HG03442 (cell line): ENCODE measurements around the gene RAB36.

ENCODE experiments used
- ATAC-seq: cut with Tn5 transposase; IDR thresholded peaks from one replicate; pipeline ENCODE4 v1.9.1; 2021; ENCODE audit warnings: mild to moderate bottlenecking, moderate library complexity; ENCODE audit not compliant: unreplicated experiment

The RAB36 gene

GRCh38 chr22:23108249-23109078, 36.8 kb upstream of the RAB36 start:
- no peak for ATAC-seq

GRCh38 chr22:23109079-23109347, 36.3 kb upstream of the RAB36 start:
- no peak for ATAC-seq

DNA sequence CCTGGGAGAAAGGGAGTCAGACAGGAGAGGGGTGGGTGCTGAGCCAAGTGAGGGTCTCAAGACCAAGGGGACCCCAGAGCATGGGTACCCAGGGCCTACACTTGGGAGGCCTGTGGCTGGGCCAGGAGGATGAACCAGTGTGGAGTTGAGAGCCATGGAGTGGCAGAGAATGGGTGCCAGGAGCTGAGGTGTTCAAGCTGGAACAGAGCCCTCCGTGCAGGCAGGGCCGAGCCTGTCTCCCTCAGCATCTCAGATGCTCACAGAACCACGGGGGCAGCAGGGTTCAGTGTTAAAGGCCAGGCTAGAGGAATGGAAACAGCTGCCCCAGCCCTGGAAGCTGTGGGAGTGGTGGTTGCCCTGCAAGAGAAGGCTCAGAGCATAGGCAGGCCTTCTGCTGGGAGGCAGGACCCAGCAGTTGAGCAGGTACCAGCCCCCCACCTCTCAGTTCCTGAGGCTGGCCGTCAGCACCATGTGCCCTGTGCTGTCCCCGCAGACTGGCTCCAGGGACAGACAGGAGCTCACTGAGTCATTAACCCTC, 35.8 kb upstream of the RAB36 start:
- no peak for ATAC-seq

- ATAC-seq, result no peak
Observed at GRCh38 chr22:23110190-23110921, 34.9 kb upstream of the RAB36 start.

GRCh38 chr22:23110922-23111527, 34.3 kb upstream of the RAB36 start:
- no peak for ATAC-seq

DNA sequence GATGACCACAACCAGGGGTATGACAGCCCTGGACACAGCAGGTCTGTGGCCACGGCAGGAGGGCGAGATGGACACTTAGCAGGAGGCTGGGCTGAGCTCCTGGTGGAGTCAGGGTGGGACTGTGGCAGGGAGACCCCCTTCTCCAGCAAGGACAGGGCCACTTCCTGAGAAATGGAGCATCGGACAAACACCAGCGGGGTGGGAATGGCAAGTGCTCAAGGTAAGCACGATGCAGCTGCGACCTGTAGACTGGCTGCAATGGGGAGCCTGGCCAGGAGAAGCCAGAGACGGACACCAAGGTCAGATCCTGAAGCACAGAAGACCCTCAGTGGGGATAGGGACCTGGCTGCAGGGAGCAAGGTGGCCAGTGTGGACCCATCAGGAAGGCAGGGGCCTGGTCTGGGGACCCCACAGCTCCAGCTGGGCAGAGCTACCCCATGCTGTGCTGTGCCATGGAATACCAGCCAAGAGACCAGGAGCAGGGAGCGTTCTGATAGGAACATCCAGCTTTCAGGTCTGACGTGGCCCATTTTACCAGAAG, 32.7 kb upstream of the RAB36 start:
- no peak for ATAC-seq

- no peak for ATAC-seq
Observed at GRCh38 chr22:23113067-23113846, 32.0 kb upstream of the RAB36 start.

DNA sequence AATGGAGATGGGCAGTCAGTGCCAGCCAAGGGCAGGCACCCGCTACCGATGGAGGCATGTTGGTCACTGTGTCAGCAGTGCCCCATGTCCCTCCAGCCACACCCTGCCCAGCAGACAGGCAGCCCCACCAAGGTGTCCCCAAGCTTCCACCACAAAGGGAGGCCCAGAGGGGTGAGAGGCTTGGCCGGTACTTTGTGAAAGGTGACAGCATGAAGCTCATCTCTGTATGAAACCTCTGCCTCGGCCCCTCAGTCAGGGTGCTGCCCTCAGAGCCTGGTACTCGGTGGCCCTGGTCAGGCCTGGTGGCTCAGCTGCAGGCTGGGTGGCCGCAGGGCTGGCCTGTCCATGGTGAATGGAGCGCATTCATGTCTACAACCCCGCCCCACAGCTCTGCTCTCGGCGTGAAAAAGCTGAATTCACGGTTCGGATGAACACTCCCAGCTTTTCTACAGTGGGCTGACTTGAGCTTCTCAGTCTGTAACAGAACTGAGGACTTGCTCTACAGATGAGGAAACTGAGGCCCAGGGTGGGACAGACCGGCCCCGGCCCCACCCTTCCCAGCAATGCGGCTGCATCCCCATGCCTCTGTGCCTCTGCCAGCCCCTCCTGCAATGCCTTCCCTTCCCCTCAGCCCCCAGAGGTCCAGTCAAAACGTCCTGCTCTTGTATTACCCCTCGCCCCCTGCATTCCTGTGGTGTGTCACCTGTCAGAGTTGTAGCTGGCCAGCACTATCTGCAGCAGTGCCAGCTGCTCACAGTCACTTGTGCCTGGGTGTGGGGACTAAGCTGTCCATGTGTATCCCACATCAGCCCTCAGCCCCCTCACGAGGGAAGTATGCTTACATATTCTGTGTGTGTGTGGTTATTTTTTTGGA, 31.2 kb upstream of the RAB36 start:
- ATAC-seq, result no peak

DNA sequence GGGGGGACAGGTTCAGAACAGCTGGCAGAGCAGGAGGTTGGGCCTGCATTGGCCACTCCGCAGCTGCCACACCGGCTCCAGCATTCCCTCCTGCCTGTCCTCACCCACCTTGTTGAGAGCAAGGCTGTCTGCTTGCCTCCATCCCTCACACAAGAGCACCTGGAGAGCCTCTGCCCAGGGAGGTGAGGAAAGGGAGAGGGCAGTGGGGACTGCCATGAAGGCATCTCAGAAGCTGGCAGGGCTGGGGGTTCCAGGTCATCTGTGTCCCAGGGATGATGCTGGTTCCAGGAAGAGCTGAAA, 30.6 kb upstream of the RAB36 start:
- no peak for ATAC-seq

GRCh38 chr22:23115369-23115768, 29.9 kb upstream of the RAB36 start:
- no peak for ATAC-seq

DNA sequence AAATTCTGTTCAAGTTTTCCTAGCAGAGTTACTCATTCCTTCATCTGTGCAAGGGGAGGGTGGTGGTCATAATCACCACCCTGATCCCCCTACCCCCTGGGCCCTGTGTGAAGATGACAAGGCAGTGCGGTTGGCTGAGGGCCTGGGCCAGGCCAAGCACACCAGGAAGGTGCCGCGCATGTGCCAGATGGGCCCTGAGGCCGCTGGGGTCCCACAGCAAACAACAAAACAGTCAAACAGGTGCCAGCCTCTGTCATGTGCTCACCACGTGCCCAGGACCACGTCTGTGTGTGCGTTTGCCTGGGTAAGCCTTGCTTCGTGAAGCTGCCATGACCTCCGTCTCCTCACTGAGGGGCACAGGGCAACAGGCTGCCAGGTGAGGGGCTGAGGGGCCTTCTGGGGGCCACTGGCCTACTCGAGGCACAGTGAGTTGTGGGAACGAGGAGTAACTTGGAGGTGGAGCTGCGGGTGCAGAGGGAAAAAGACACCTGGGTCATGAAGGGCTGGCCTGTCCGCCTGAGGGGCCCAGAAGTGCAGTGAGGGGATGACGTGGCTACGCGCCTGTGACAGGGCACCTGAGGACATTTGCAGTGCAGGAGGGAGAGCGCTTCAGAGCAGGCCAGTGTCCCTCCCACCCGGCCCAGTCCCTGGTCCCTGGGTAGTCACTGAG, 29.3 kb upstream of the RAB36 start:
- ATAC-seq, result no peak

DNA sequence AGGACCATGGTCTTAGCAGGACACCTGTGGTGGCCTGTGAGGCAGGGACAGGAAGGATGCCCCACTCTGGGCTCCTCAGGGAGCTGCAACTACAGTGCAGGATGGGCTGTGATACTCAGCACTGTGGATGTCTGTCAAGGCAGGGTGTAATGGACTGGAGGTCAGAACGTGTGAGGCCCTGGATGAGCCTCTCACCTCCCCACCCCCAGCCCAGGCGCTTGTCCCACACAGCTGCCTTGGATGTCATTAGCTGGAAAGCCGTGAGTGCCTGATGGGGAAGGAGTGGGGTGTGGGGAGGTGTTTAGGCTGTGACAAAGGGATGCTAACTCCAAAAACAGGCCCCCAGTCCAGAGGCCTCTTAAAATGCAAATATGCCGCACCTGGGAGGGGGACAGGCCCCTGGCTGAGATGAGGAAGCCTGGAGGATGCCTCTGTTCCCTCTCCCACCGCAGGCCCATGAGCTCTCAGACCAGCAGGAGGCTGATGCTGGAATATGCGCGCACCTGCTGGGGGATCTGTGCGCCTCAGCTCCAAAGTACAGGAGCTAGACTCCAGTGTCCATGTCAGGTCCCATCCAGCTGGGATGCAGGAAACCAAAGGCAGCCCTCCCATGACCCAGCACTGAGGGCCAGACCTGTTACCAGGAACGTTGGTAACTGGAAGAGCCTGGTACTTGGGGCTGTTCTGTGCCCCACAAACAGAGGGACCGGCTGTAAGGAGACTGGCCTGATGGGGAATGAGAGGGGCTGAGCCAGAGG, 28.6 kb upstream of the RAB36 start:
- no peak for ATAC-seq

DNA sequence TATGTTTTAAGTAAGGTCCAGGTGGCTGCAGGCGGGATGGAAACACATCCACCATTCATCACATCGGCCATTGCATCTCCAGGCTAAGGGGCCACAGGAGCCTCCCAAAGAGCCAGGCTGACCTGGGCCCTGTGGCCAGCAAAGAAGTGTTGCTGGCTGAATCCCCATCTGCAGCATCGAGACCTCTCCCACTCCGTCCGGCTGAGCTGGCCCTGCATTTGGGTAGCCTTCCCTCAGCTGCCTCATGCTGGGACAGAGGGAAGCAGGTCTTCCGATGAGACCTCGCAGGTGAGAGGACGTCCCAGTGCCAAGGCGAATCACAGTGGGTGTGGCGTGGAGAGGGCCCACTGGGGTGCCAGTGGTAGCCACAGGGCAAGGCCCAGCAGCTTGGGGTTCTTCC, 28.0 kb upstream of the RAB36 start:
- ATAC-seq, result no peak

DNA sequence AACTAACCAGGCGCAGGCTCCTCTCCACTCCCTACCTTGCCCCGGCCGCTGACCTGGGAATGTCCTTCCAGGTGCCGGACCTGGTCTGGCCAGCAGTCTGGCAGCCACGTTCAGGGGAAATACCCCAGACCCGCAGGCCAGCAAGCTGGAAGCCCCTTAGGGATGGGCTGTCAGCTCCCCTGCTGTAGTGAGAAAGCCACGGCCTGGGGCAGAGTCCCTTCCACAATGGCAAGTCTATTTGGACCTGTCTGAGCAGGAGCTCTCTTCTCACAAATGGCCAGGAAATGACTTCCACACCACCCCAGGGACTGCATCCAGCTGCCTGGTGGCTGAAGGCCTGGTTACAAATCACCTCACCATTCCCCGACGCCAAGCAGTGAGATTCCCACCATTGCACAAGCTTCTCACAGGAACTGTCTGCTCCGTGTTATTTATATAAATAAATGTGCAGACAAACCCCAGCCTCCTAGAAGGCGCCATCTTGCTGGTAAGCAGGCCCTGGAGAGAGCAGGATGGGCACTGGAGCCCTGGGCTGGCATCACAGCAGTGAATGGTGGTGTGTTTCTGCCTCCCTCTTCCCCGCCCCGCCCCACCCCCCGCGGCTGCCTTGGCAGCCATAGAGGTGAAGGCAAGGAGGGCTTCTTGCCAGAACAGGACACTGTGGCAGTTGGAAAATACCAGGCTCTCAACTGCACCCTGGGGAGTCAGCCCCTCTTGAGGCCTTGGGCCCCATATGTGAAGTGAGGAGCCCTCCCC, 27.2 kb upstream of the RAB36 start:
- ATAC-seq, result no peak

DNA sequence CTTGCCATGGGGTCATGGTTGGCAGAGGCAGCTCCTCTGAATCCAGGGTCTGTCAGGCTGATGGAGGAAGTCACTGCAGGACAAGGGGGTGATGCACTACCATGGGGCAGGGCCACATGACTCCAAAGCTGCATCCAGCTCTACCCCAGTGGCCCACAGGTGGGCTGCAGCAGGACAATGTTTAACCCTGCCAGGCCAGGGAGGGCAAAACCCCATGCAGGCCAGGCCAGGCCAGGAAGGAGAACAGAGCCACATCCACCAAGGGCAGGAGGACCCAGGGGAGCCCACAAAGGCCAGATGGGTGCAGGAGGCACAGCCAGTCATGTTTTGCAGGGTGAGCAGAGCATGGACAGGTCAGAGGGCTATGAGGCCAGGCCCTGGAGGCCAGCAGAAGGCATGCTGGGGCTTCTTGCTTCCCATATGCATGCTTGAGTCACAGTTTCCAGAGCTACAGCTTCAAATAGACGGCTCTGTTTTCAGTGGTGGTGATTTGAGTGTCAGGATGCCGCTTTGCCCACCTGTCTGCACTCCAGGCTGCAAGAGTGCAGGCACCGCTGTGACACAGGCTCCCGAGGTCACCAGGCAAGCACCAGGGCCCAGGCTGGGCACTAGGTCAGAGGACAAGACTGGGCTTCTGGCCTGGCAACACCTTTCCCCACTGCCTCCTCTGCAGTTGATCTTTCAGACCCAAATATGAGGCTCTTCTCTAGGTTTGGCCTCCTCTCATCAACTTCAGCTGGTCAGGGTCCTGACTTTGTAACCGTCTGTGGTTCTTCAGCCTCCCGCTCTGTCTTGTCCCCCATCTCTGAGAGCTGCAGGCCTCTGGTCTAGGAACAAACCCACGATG, 26.4 kb upstream of the RAB36 start:
- no peak for ATAC-seq

GRCh38 chr22:23119494-23120414, 25.5 kb upstream of the RAB36 start:
- no peak for ATAC-seq
